ENCODE results near the gene SPAG6. TPM values are rescaled to one million over a fixed set of nuclear protein-coding genes. Genes with fewer than 3 reads are reported as not detected.

The SPAG6 gene
- total RNA-seq, 1 experiment from 2014 or later = not detected

DNA sequence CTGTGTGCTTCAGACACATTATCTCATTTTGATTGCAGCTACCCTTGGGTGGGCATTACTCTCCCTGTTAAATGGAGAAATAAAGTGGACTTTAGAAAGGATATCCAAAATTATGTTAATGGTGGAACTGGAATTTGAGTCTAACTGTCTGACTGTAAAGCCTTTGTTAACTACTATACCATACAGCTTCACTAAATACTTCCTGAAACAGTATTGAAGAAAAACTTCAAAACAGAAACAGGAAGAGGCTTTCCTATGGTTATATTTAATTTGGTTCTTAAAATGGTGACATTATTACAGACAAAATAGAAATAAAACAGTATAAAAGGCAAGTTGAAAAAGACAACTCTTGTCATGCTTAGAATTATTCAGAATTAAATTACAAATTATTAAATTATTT lies 25.0 kb downstream of the SPAG6 start:
- H2AFZ ChIP-seq = no peak overlapping the region
- no peak for TF ChIP-seq EZH2 (IDR thresholded peaks at IDR 0.05; ENCODE audit: low read depth)
- TF ChIP-seq, protein P1, sequence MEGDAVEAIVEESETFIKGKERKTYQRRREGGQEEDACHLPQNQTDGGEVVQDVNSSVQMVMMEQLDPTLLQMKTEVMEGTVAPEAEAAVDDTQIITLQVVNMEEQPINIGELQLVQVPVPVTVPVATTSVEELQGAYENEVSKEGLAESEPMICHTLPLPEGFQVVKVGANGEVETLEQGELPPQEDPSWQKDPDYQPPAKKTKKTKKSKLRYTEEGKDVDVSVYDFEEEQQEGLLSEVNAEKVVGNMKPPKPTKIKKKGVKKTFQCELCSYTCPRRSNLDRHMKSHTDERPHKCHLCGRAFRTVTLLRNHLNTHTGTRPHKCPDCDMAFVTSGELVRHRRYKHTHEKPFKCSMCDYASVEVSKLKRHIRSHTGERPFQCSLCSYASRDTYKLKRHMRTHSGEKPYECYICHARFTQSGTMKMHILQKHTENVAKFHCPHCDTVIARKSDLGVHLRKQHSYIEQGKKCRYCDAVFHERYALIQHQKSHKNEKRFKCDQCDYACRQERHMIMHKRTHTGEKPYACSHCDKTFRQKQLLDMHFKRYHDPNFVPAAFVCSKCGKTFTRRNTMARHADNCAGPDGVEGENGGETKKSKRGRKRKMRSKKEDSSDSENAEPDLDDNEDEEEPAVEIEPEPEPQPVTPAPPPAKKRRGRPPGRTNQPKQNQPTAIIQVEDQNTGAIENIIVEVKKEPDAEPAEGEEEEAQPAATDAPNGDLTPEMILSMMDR (conservative IDR thresholded peaks at IDR 0.05) = no peak
- POLR2A ChIA-PET (ENCODE audit: unreplicated experiment) = no interaction called here

DNA sequence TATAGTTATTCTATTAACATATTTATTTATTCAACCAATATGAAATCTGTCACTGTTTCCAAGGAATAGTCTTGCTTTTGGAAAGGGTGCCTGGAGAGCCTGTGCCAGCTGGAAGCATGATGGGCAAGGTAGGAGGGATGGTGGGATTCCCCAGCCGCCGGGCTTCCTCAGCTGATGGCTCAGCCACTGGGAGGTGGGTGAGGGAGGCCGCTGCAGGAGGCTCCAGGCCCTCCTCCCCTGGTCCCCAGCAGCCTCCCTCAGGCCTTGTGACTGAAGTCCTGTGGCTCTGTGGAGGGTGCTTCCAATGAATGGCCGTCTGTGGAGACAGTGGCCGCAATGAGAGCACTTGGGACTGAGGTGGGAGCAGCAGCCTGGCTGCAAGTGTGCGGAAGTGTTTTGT lies 27.0 kb downstream of the SPAG6 start:
- Histone ChIP-seq H3K27ac (no peak overlapping the region), H4K20me1 (ENCODE audit: insufficient read depth) (no peaks in the 10 kb centered on the region), H3K9me2 (ENCODE audit: insufficient read depth) (no peaks in the 10 kb centered on the region), H3K4me2 (no peak overlapping the region), H2AFZ (no peak overlapping the region), H3K27me3 (ENCODE audit: insufficient read depth, low read depth) (no peaks in the 10 kb centered on the region), H3K9me3 (ENCODE audit: insufficient read depth, low read depth) (no peaks in the 10 kb centered on the region), H3K4me3 (no peak overlapping the region), H3K4me1 (replicated peaks; ENCODE audit: insufficient read depth) (no peaks in the 10 kb centered on the region), H3K36me3 (ENCODE audit: low read depth) (no peaks in the 10 kb centered on the region), H3F3A (ENCODE audit: insufficient read depth, low read depth) (no peaks in the 10 kb centered on the region), H3K79me2 (ENCODE audit: low read depth) (no peaks in the 10 kb centered on the region)
- no TSS peak for BruUV-seq (replicated peaks)
- CTCF ChIA-PET = no interaction called here
- intact Hi-C loops (cut with micrococcal nuclease; ENCODE audit: unreplicated experiment) = no loop called here
- DNase-seq = no peak
- TF ChIP-seq EZH2 (IDR thresholded peaks at IDR 0.05; ENCODE audit: low read depth) = no peak
- TF ChIP-seq, protein P1 (conservative IDR thresholded peaks at IDR 0.05) = no peak
- POLR2A ChIA-PET (ENCODE audit: unreplicated experiment) = no interaction called here

More for the DNA sequence above, 25.0 kb downstream of the SPAG6 start:
- Histone ChIP-seq H3K4me3 (no peak overlapping the region), H3K4me2 (no peak overlapping the region), H3K27ac (no peak overlapping the region), H3F3A (ENCODE audit: insufficient read depth, low read depth) (no peaks in the 10 kb centered on the region), H3K79me2 (ENCODE audit: low read depth) (no peaks in the 10 kb centered on the region), H3K9me3 (ENCODE audit: insufficient read depth, low read depth) (no peaks in the 10 kb centered on the region), H3K27me3 (ENCODE audit: insufficient read depth, low read depth) (no peaks in the 10 kb centered on the region), H4K20me1 (ENCODE audit: insufficient read depth) (no peaks in the 10 kb centered on the region), H3K36me3 (ENCODE audit: low read depth) (no peaks in the 10 kb centered on the region), H3K4me1 (replicated peaks; ENCODE audit: insufficient read depth) (no peaks in the 10 kb centered on the region), H3K9me2 (ENCODE audit: insufficient read depth) (no peaks in the 10 kb centered on the region)
- no peak for DNase-seq
- BruUV-seq (replicated peaks) = no TSS peak
- CTCF ChIA-PET = no interaction called here
- intact Hi-C loops (cut with micrococcal nuclease; ENCODE audit: unreplicated experiment) = no loop called here

DNA sequence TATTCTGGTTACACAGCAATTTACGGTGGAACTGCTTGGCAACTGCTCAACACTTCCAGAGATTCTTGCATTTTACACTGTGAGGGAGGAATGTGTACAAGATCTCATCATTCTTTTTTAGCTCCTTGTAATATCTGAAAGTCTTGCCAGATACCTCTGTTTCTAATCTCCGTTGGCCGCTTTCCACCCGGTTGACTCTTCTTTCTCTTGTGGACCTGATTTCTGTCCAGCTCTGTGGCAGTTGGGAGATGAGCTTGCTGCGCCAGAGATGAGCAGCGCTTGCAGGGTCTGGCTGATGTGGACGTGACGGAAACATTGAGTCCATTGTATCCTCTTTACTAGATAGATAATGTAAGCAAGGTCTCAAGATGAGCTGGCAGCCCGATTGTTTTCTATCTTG lies 27.6 kb downstream of the SPAG6 start:
- H3K79me2 ChIP-seq (ENCODE audit: low read depth) = no peaks in the 10 kb centered on the region
- ChIA-PET CTCF (no interaction called here), POLR2A (ENCODE audit: unreplicated experiment) (interaction anchor here (0.7 kb wide), 1 partner anchor 201 kb away, joined by 5 read pairs; no protein-coding TSS in a partner anchor)
- H4K20me1 ChIP-seq (ENCODE audit: insufficient read depth) = no peaks in the 10 kb centered on the region
- BruUV-seq (replicated peaks) = no TSS peak
- H3K9me2 ChIP-seq (ENCODE audit: insufficient read depth) = no peaks in the 10 kb centered on the region
- no peak for TF ChIP-seq EZH2 (IDR thresholded peaks at IDR 0.05; ENCODE audit: low read depth)
- TF ChIP-seq, protein P1 (conservative IDR thresholded peaks at IDR 0.05) = no peak
- no peak for DNase-seq
- H3K27me3 ChIP-seq (ENCODE audit: insufficient read depth, low read depth) = no peaks in the 10 kb centered on the region
- no peak overlapping the region for H2AFZ ChIP-seq
- H3F3A ChIP-seq (ENCODE audit: insufficient read depth, low read depth) = no peaks in the 10 kb centered on the region
- H3K9me3 ChIP-seq (ENCODE audit: insufficient read depth, low read depth) = no peaks in the 10 kb centered on the region
- no peaks in the 10 kb centered on the region for H3K4me1 ChIP-seq (replicated peaks; ENCODE audit: insufficient read depth)
- intact Hi-C loops (cut with micrococcal nuclease; ENCODE audit: unreplicated experiment) = no loop called here
- no peaks in the 10 kb centered on the region for H3K36me3 ChIP-seq (ENCODE audit: low read depth)
- H3K4me3 ChIP-seq = no peak overlapping the region
- H3K4me2 ChIP-seq = no peak overlapping the region
- H3K27ac ChIP-seq = no peak overlapping the region
